Fibroblast of mammary gland (primary cell): ENCODE results near the gene CD244.
"Not testable (repeated sequence)": the region's sequence is repeated elsewhere in the genome, so short reads cannot be mapped to it uniquely, and the experiment has no call there.

Experiments
- DNase-seq: peaks from one replicate; pipeline ENCODE4 v3.0.0-alpha.2; 2010; ENCODE audit warnings: low read depth
- H3K4me3 ChIP-seq: 2 replicates; pipeline ENCODE4 v1.5.1; 2011; ENCODE audit warnings: low read depth, mild to moderate bottlenecking, low read length, moderate library complexity; ENCODE audit not compliant: control insufficient read depth
- CTCF ChIP-seq: conservative IDR thresholded peaks from 2 replicates; pipeline ENCODE4 v1.5.1; 2011; ENCODE audit warnings: low read depth, low read length, inconsistent platforms; ENCODE audit not compliant: control insufficient read depth, insufficient read depth

The CD244 gene

DNA sequence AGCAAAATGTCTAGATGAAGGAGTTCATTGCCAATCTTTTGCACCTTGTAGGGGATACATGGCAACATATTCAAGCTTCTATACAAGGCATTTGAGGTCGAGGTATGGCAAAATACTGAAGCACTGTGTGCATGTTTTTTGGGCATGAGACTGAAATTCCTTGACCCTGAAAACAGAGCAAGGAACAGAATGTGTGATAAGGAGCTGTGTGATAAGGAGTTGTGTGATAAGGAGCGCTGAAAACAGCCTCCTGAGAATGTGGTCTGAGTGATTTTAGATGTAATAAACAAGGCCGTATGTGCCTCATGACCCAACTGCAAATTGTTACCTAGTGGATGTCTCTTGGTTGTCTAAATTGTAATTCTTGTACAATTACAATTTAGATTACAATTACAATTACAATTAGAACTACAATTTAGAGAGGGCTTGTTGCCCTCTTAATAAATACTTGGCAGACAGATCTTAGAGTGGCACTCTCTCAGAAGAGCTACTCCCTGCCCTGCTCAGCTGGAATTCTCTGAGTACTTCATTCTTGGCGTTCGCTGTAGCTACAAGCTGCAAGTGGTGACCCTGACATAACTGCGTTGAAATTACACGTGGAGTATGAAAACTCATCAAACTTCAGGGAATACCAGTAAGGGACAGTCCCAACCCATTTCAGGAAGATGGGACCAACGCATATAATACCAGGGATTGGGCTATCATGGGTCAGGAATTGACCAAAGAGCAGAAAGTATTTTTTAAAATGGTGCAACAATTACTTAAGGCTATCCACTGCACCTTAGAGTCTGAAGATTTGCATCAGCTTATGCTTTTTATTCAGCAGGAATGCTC, 42.3 kb upstream of the CD244 start:
- TF ChIP-seq CTCF: no peak
- no peak overlapping the region for H3K4me3 ChIP-seq

DNA sequence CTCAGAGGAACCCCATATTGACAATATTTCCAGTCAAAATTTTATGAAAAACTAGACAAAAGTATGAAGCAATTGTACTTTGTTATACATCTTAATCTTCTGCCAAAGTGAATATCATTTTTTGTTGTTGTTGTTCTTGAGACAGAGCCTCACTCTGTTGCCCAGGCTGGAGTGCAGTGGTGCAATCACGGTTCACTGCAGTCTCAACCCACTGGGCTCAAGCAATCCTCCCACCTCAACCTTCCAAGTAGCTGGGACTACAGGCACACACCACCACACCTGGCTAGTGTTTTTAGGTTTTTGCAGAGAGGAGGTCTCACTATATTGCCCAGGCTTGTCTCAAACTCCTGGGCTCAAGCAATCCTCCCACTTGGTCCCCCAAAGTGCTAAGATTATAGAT, 39.6 kb upstream of the CD244 start:
- not testable (repeated sequence) for H3K4me3 ChIP-seq, DNase-seq

More for the DNA sequence above, 42.3 kb upstream of the CD244 start:
- DNase-seq: no peak

- no peak for TF ChIP-seq CTCF
- H3K4me3 ChIP-seq: no peak overlapping the region
- DNase-seq: no peak
Observed at GRCh38 chr1:160901768-160902167, 39.1 kb upstream of the CD244 start.

GRCh38 chr1:160900683-160901082, 38.0 kb upstream of the CD244 start:
- H3K4me3 ChIP-seq, DNase-seq: not testable (repeated sequence)

DNA sequence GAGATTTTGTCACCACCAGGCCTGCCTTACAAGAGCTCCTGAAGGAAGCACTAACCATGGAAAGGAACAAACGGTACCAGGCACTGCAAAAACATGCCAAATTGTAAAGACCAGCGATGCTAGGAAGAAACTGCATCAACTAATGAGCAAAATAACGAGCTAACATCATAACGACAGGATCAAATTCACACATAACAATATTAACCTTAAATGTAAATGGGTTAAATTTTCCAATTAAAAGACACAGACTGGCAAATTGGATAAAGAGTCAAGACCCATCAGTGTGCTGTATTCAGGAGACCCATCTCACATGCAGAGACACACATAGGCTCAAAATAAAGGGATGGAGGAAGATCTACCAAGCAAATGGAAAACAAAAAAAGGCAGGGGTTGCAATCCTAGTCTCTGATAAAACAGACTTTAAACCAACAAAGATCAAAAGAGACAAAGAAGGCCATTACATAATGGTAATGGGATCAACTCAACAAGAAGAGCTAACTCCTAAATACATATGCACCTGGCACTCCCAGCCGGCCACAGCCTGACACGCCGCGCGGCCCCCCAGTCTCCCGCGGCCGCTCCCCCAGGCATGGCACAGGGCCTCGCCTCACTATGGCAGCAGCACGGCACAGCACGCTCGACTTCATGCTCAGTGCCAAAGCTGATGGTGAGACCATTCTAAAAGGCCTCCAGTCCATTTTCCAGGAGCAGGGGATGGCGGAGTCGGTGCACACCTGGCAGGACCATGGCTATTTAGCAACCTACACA, 31.9 kb upstream of the CD244 start:
- DNase-seq, H3K4me3 ChIP-seq: not testable (repeated sequence)

GRCh38 chr1:160891474-160891873, 28.8 kb upstream of the CD244 start:
- no peak for DNase-seq
- TF ChIP-seq CTCF: no peak
- no peak overlapping the region for H3K4me3 ChIP-seq

- no peak for DNase-seq
- no peak for TF ChIP-seq CTCF
- no peak overlapping the region for H3K4me3 ChIP-seq
Observed at GRCh38 chr1:160888926-160889325, 26.2 kb upstream of the CD244 start.

DNA sequence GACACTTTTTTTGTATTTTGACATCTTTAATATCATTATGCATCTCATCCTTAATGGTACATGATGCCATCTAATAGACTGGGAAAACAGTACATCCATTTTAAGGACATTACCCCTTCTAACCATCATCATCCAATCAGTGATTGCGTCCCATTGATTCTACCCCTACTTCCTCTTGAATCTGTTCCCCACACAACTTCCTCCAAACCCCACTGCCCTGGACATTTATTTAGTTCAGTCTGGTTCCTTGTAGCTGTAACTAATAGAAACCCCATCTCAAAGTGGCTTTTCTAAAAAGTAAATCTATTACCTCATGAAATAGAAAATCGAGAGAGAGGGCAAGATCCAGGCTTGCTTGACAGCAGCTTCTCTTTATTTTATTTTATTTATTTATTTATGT, 24.4 kb upstream of the CD244 start:
- no peak overlapping the region for H3K4me3 ChIP-seq
- no peak for DNase-seq
- TF ChIP-seq CTCF: no peak
